ENCODE data around the gene CAMTA1. TPM values are rescaled to one million over a fixed set of nuclear protein-coding genes. Genes with fewer than 3 reads are reported as not detected.

CAMTA1 gene
- total and polyA plus RNA-seq, 12 donors: 123 to 265 (median 142) TPM

DNA sequence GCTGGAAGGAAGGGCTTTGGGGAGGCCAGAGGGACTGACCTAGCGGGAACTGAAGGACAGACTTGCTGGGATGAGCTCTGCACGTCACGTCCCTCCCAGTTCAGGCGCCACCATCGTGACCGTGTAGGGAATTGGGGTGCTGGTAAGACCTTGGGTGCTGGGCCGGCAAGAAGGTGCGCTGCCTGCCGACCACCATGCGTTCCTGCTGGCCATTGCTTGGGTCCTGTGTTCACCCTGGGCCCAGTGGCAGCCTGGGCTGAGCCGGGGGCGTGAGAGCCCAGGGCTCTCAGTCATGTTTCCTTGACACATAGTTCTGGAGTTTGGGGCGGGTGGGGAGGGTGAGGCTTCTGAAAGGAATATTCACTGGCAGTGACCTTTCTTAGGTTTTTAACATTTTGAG, 176.0 kb downstream of the CAMTA1 start:
- ATAC-seq: no peak
- TF ChIP-seq, protein P1, sequence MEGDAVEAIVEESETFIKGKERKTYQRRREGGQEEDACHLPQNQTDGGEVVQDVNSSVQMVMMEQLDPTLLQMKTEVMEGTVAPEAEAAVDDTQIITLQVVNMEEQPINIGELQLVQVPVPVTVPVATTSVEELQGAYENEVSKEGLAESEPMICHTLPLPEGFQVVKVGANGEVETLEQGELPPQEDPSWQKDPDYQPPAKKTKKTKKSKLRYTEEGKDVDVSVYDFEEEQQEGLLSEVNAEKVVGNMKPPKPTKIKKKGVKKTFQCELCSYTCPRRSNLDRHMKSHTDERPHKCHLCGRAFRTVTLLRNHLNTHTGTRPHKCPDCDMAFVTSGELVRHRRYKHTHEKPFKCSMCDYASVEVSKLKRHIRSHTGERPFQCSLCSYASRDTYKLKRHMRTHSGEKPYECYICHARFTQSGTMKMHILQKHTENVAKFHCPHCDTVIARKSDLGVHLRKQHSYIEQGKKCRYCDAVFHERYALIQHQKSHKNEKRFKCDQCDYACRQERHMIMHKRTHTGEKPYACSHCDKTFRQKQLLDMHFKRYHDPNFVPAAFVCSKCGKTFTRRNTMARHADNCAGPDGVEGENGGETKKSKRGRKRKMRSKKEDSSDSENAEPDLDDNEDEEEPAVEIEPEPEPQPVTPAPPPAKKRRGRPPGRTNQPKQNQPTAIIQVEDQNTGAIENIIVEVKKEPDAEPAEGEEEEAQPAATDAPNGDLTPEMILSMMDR (IDR thresholded peaks at IDR 0.05): no peak
- H3K9me3 ChIP-seq: no peaks in the 10 kb centered on the region
- intact Hi-C loops (cut with DNase I): no loop called here
- peaks cover 0 to 43% (median 17%) of the 10 kb centered on the region in 7 donors for H3K27me3 ChIP-seq
- no peak overlapping the region for H3K4me3 ChIP-seq
- H3K27ac ChIP-seq: peak overlapping the region in 1 of 10 donors; percentile 56
- H3K4me1 ChIP-seq: peaks cover 5 to 28% (median 16%) of the 10 kb centered on the region in 9 donors
- 93% methylated on average over 13 of the region's 13 CpGs for WGBS, 2 donors
- H3K36me3 ChIP-seq: no peaks in the 10 kb centered on the region
- DNase-seq: no peak

DNA sequence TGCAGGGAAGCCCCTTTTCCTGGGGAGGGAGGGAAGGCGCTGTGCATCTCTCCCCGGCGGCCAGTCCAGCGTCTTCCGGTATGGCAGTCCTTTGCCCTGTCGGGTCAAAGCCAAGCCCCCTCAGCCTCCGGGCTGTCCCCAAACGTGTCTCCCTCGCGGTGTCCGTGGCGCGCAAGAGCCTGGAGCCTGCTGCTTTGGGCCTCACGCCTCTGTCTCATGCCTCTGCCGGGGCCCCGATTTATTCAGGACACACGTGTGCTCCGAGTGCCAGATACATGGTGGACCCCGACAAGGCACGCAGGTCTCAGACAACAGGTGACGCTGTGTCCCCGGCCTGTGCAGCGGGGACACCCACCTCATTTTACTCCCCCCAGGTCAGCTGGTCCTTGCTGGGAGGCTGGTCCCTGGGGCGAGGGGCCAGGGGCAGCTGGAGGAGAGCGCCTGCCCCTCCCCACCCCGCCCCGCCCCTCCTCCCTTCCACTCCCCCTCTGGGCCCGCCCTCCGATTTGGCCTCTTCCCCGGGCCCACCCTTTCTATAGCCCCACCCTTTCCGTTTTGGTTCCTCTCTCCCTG, 176.7 kb downstream of the CAMTA1 start:
- Histone ChIP-seq H3K27ac (peak overlapping the region in 2 of 10 donors; percentile 13 to 55), H3K36me3 (no peaks in the 10 kb centered on the region), H3K4me3 (peak overlapping the region in 8 of 10 donors; percentile 13 to 42 (median 34)), H3K4me1 (peaks cover 5 to 28% (median 16%) of the 10 kb centered on the region in 9 donors), H3K9me3 (no peaks in the 10 kb centered on the region), H3K27me3 (peaks cover 0 to 43% (median 17%) of the 10 kb centered on the region in 7 donors)
- 10 to 18% methylated on average over 28 to 31 of the region's 31 CpGs for WGBS, 2 donors
- no peak for DNase-seq
- TF ChIP-seq, protein P1 (IDR thresholded peaks at IDR 0.05): no peak
- intact Hi-C loops (cut with DNase I): no loop called here
- ATAC-seq: peak in 6 of 8 donors; percentile 50 to 77 (median 63)

DNA sequence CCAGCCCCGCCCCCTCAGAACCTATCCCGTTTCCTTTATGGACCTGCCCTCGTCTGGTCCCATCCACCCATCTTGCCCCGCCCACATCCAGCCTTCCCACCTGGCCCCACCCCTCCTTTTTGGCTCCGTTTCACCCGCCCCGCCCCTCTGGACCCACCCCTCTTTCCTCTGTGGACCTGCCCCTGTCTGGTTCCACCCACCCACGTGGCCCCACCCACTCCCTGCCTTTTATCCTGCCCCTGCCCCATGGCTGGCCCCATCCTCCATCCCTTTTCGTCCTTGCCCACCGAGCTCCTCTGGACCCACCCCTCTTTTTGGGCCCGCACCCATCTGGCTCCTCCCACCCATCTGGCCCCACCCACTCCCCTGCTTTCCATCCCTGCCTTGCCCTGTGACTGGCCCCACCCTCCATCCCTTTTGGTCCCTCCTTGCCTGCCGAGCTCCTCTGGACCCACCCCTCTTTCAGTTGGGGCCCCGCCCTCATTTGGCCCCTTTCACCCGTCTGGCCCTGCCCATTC, 177.3 kb downstream of the CAMTA1 start:
- WGBS, 2 donors: 0 to 3% methylated on average over 14 of the region's 14 CpGs
- intact Hi-C loops (cut with DNase I): no loop called here
- peak; percentile 52 to 73 for DNase-seq
- TF ChIP-seq, protein P1 (IDR thresholded peaks at IDR 0.05): no peak
- peak; percentile 45 to 79 (median 64) for ATAC-seq
- H3K4me1 ChIP-seq: peaks cover 5 to 28% (median 16%) of the 10 kb centered on the region in 9 donors
- H3K27me3 ChIP-seq: peaks cover 0 to 46% (median 22%) of the 10 kb centered on the region in 7 donors
- peak overlapping the region in 6 of 10 donors; percentile 21 to 42 (median 37) for H3K4me3 ChIP-seq
- H3K27ac ChIP-seq: no peak overlapping the region
- no peaks in the 10 kb centered on the region for H3K9me3 ChIP-seq
- H3K36me3 ChIP-seq: no peaks in the 10 kb centered on the region

DNA sequence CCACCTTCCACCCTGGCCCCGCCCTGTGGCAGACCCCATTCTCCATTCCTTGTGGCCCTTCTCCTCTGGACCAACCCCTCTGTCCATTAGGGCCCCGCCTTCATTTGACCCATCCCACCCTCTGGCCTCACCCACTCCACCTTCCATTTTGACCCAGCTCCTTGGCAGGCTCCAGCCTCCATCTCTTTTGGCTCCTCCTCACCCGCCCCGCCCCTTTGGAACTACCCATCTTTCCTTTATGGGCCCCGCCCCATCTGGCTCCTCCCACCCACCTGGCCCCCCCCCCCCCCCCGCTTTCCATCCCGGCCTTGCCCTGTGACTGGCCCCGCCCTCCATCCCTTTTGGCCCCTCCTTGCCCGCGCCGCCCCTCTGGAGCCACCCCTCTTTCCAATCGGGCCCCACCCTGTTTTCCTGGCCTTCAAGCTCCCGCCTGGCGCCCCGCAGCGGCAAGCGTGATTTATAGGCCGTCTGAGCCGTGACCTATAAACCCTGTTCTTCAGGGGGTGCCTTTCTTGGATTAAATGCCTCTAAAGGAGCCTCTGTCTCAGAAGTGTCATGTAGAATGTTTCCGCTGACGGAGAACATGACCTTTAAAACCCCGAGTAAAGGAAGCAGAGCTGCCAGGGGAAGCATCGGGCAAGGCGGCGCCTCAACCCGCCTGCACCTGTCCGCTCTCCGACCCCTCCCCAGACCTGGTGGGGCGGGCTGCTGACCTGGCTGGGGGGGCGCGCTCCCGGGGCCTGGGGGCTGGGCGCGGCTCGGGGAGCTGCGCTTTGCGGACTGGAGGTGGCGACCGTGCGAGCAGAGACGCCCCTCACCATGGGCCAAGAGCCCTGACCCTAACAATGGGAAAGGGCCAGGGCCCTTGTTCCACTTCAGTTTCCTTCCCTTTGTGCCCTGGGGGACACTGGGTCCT, 178.0 kb downstream of the CAMTA1 start:
- TF ChIP-seq, protein P1 (IDR thresholded peaks at IDR 0.05): peak in 3 of 9 donors; percentile 14 to 34 (median 18)
- Histone ChIP-seq H3K27ac (peak overlapping the region in 1 of 10 donors; percentile 9), H3K4me1 (peaks cover 5 to 28% (median 16%) of the 10 kb centered on the region in 9 donors), H3K4me3 (peak overlapping the region in 2 of 10 donors; percentile 26), H3K27me3 (peaks cover 0 to 53% (median 22%) of the 10 kb centered on the region in 7 donors), H3K36me3 (no peaks in the 10 kb centered on the region), H3K9me3 (no peaks in the 10 kb centered on the region)
- 20 to 21% methylated on average over 38 to 41 of the region's 41 CpGs for WGBS, 2 donors
- intact Hi-C loops (cut with DNase I): no loop called here
- DNase-seq (peak; percentile 58 to 76), ATAC-seq (peak; percentile 37 to 77 (median 54))
